ENCODE data around the gene MAP3K4. TPM values are rescaled to one million over a fixed set of nuclear protein-coding genes. Genes with fewer than 3 reads are reported as not detected.

Gene MAP3K4
- total RNA-seq, 1 experiment from 2014 or later, result 27.9 TPM

DNA sequence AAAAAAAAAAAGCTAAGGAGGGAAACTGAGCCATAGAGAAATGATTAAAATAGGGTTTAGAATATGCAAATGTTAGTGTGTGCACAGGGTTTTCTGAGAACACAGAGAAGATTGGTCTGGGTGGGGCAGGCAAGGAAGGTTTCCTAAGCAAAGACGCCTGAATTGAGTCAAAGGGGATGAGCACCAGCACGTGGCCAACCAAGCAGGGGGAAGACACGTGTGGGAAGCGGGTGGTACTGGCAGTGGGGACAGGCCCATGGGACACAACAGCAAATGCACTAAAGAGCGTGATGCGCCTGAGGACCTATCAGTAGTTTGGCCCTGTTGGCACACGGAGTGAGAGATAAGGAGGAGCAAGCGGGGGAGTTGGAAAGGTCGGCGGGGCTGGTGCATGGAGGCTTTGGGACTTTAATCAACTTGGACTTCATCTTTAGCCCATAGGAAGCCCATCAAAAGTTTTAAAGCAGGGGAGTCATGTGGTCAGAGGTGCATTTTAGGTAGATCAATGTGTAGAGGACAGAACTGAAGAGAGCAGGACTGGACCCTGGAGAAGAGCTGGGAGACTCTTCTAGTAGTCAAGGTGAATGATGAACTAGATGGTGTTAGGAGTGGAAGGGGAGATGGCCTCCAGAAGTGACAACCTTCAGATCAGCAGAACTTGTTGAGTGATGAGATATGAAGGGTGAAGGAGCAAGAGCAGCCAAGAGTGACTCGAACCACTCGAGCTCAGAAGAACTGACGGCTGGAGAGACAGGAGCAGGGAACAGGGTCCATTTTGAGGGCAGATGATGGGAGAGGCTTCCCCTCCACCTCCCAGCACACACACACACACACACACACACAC, 40.2 kb upstream of the MAP3K4 start:
- no peaks in the 10 kb centered on the region for H3K79me2 ChIP-seq (ENCODE audit: low read length)
- H2AFZ ChIP-seq (ENCODE audit: low read length), result no peak overlapping the region
- H3K4me2 ChIP-seq (ENCODE audit: low read length), result no peak overlapping the region
- H3K27ac ChIP-seq (ENCODE audit: low read length), result peak overlapping the region; percentile 79
- H3K4me3 ChIP-seq (ENCODE audit: low read length), result no peak overlapping the region
- no peak for ATAC-seq
- POLR2A ChIA-PET (ENCODE audit: unreplicated experiment), result no interaction called here
- TF ChIP-seq EZH2phosphoT487 (IDR thresholded peaks at IDR 0.05; ENCODE audit: borderline replicate concordance, low read length) (no peak), EZH2 (IDR thresholded peaks at IDR 0.05; ENCODE audit: low read length, unreplicated experiment) (no peak)
- TF ChIP-seq, protein P1, sequence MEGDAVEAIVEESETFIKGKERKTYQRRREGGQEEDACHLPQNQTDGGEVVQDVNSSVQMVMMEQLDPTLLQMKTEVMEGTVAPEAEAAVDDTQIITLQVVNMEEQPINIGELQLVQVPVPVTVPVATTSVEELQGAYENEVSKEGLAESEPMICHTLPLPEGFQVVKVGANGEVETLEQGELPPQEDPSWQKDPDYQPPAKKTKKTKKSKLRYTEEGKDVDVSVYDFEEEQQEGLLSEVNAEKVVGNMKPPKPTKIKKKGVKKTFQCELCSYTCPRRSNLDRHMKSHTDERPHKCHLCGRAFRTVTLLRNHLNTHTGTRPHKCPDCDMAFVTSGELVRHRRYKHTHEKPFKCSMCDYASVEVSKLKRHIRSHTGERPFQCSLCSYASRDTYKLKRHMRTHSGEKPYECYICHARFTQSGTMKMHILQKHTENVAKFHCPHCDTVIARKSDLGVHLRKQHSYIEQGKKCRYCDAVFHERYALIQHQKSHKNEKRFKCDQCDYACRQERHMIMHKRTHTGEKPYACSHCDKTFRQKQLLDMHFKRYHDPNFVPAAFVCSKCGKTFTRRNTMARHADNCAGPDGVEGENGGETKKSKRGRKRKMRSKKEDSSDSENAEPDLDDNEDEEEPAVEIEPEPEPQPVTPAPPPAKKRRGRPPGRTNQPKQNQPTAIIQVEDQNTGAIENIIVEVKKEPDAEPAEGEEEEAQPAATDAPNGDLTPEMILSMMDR (conservative IDR thresholded peaks at IDR 0.05; ENCODE audit: low read depth, low read length), result no peak
- no peak for DNase-seq
- H3K4me1 ChIP-seq (ENCODE audit: insufficient read depth, low read length), result peaks cover 14% of the 10 kb centered on the region
- no peaks in the 10 kb centered on the region for H3K36me3 ChIP-seq (ENCODE audit: low read depth, low read length)
- H3K9ac ChIP-seq (ENCODE audit: low read length), result peak overlapping the region; percentile 51
- H3K9me2 ChIP-seq (replicated peaks; ENCODE audit: low read length), result no peaks in the 10 kb centered on the region
- no peaks in the 10 kb centered on the region for H3K9me3 ChIP-seq (ENCODE audit: low read length)
- CTCF ChIA-PET, result no interaction called here
- H3F3A ChIP-seq (ENCODE audit: low read length, unreplicated experiment), result no peaks in the 10 kb centered on the region
- intact Hi-C loops (cut with micrococcal nuclease), result no loop called here
- H4K20me1 ChIP-seq (ENCODE audit: low read length), result no peaks in the 10 kb centered on the region
- BruUV-seq (replicated peaks), result no TSS peak
- no peaks in the 10 kb centered on the region for H3K27me3 ChIP-seq (ENCODE audit: low read length)

DNA sequence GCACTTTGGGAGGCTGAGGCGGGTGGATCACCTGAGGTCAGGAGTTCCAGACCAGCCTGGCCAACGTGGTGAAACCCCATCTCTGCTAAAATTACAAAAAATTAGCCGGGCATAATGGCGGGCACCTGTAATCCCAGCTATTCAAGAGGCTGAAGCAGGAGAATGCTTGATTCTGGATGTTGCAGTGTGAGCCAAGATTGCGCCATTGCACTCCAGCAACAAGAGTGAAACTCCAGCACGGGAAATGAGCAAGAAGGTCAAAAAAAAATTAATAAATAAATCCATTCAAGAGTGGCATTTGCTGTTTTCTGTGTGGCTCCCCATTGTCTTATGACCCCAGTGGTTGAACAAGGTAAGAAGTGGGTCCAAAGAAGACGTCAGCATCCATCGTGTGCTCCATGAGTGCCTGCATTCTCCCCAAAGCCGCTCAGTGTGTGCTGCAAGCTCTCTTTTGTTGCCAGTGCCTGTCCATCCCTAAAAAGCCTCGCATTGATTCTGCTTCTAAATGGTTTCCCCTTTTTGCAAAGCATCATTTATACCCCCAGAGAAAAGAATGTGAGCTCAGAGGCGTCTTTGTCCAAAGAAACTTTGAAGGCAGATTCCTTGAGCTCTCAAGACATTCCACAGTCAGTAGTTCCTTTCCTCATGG, 38.8 kb upstream of the MAP3K4 start:
- no peak overlapping the region for H2AFZ ChIP-seq (ENCODE audit: low read length)
- H4K20me1 ChIP-seq (ENCODE audit: low read length), result no peaks in the 10 kb centered on the region
- peaks cover 14% of the 10 kb centered on the region for H3K4me1 ChIP-seq (ENCODE audit: insufficient read depth, low read length)
- no peaks in the 10 kb centered on the region for H3K36me3 ChIP-seq (ENCODE audit: low read depth, low read length)
- no peak for ATAC-seq
- ChIA-PET POLR2A (ENCODE audit: unreplicated experiment) (no interaction called here), CTCF (no interaction called here)
- no peak overlapping the region for H3K4me3 ChIP-seq (ENCODE audit: low read length)
- no TSS peak for BruUV-seq (replicated peaks)
- TF ChIP-seq EZH2phosphoT487 (IDR thresholded peaks at IDR 0.05; ENCODE audit: borderline replicate concordance, low read length) (no peak), EZH2 (IDR thresholded peaks at IDR 0.05; ENCODE audit: low read length, unreplicated experiment) (no peak)
- TF ChIP-seq, protein P1 (conservative IDR thresholded peaks at IDR 0.05; ENCODE audit: low read depth, low read length), result no peak
- no peak overlapping the region for H3K9ac ChIP-seq (ENCODE audit: low read length)
- H3K79me2 ChIP-seq (ENCODE audit: low read length), result no peaks in the 10 kb centered on the region
- intact Hi-C loops (cut with micrococcal nuclease), result no loop called here
- DNase-seq, result no peak
- no peaks in the 10 kb centered on the region for H3K27me3 ChIP-seq (ENCODE audit: low read length)
- H3K9me2 ChIP-seq (replicated peaks; ENCODE audit: low read length), result no peaks in the 10 kb centered on the region
- H3F3A ChIP-seq (ENCODE audit: low read length, unreplicated experiment), result no peaks in the 10 kb centered on the region
- no peak overlapping the region for H3K4me2 ChIP-seq (ENCODE audit: low read length)
- H3K27ac ChIP-seq (ENCODE audit: low read length), result no peak overlapping the region
- no peaks in the 10 kb centered on the region for H3K9me3 ChIP-seq (ENCODE audit: low read length)
